NB4 (cell line): ENCODE results near the gene SMAD3.

Source experiments
- DNase-seq: peaks from one replicate; pipeline ENCODE4 v3.0.0; 2010; ENCODE audit warnings: low read depth
- H3K4me3 ChIP-seq: one replicate; pipeline ENCODE4 v1.5.1; 2011; ENCODE audit warnings: mild to moderate bottlenecking, low read depth, low read length, moderate library complexity
- MYC ChIP-seq: IDR thresholded peaks from 2 replicates; pipeline ENCODE4 v1.6.1; 2011; ENCODE audit warnings: low read depth, low read length
- POLR2A ChIP-seq: IDR thresholded peaks from 2 replicates; pipeline ENCODE4 v1.6.1; 2011; ENCODE audit warnings: mild to moderate bottlenecking; ENCODE audit not compliant: insufficient read length; ENCODE audit errors: extremely low read depth
- TF ChIP-seq, protein P1 (sequence below): IDR thresholded peaks from one replicate; pipeline ENCODE4 v1.5.1; 2012; ENCODE audit warnings: low read depth, low read length
- TF ChIP-seq, protein P2 (sequence below): IDR thresholded peaks from 2 replicates; pipeline ENCODE4 v1.6.1; 2011; ENCODE audit warnings: low read depth, low read length

Gene SMAD3

DNA sequence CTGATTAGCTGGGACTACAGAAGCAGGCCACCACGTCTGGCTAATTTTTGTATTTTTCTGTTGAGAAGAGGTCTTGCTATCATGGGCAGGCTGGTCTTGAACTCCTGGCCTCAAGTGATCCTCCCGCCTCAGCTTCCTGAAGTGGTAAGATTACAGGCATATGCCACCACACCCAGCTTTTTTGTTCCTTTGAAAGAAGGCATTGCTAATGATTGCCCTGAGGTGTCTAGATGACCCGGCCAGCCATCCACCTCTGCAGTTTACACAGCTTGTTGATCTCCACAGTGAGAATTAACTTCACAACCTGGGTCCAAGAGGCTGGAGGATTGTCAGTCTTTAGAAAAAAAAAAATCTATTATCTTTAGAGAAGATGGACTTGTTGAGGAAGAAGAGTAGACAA, 58.7 kb downstream of the SMAD3 start:
- no peak overlapping the region for H3K4me3 ChIP-seq
- TF ChIP-seq, protein P1, sequence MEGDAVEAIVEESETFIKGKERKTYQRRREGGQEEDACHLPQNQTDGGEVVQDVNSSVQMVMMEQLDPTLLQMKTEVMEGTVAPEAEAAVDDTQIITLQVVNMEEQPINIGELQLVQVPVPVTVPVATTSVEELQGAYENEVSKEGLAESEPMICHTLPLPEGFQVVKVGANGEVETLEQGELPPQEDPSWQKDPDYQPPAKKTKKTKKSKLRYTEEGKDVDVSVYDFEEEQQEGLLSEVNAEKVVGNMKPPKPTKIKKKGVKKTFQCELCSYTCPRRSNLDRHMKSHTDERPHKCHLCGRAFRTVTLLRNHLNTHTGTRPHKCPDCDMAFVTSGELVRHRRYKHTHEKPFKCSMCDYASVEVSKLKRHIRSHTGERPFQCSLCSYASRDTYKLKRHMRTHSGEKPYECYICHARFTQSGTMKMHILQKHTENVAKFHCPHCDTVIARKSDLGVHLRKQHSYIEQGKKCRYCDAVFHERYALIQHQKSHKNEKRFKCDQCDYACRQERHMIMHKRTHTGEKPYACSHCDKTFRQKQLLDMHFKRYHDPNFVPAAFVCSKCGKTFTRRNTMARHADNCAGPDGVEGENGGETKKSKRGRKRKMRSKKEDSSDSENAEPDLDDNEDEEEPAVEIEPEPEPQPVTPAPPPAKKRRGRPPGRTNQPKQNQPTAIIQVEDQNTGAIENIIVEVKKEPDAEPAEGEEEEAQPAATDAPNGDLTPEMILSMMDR = no peak
- TF ChIP-seq, protein P2, sequence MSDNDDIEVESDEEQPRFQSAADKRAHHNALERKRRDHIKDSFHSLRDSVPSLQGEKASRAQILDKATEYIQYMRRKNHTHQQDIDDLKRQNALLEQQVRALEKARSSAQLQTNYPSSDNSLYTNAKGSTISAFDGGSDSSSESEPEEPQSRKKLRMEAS = no peak
- TF ChIP-seq POLR2A = no peak
- TF ChIP-seq MYC = no peak
- no peak for DNase-seq

DNA sequence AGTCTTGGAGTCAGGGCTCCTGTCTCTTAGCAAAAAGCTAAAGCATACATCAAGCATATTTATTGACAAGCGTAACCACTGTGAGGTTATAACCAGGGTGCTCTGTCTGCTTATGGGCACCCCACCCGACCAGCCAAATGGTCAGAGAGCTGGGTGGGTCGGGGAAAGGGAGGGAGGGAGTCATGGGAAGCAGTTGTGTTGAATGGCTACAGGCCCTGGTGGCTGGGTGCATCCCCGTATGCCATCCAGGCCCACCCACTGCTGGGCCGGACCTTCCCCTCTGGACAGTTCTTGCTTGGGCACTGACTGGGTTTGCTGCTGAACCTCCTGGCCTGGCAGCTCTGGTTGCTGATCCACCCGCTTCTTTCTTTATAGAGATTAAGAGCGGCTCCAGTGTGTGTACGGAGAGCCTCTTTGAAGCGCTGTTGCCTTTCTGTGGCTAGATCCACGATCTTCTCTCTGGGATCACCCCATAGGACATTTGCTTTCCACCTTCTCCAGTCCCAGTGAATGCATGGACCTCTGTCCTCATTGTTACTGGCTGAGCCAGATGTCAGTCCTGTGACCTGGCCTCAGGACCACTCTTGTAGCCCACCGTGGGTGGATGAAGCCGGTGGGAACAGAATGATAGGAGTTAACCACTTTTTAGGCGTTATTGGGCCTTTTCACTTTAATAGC, 59.6 kb downstream of the SMAD3 start:
- no peak overlapping the region for H3K4me3 ChIP-seq

DNA sequence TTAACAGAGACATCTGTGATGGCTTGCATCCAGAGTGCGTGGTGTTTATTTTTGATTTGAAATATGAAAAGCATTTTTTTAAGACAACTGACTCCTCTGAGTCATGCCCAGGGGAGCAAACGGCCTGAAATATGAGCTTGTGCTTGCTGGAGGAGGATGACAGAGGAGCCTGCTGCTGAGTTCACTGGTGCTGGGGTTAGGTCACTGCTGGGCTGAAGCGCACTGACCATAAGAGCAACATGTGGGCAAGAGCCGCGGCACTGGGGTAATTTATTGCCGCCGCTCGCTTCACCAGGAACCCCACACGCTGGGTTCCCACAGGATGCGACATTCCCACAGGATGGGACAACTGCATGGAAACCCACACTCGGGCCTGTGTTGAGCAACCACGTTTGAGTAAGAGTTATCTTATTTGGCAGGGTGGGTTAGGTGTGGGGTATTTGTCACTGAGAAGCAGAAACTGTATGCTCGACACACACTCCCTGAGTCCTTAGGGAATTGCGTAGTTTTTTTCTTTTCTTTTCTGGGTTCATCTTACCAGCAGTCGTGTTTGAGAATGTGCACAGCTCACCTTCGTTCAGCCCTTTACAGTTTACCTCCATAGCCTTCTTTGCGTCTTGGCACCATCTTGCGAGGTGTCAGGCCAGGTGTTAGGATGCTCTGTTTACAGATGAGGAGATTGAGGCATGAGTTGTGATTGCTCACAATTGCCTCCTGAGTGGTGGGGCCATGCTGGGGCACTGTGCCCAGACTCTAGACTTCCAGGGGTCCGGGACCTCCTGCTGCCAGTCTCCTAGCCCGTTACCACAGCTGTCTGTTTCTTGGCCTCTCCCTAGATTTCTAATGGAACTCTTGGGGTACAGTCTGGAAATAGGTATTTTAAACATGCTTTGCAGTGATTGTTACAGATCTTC, 60.4 kb downstream of the SMAD3 start:
- no peak overlapping the region for H3K4me3 ChIP-seq
- peak; percentile 88 for DNase-seq
- TF ChIP-seq POLR2A (no peak), MYC (peak; percentile 68; the same call in 1 of the 2 replicates)
- TF ChIP-seq, protein P1 = no peak
- TF ChIP-seq, protein P2 = peak; percentile 13; the same call in 1 of the 2 replicates

More for the DNA sequence above, 59.6 kb downstream of the SMAD3 start:
- DNase-seq = no peak
- TF ChIP-seq, protein P1 = no peak
- TF ChIP-seq, protein P2 = no peak
- no peak for TF ChIP-seq MYC
- no peak for TF ChIP-seq POLR2A

DNA sequence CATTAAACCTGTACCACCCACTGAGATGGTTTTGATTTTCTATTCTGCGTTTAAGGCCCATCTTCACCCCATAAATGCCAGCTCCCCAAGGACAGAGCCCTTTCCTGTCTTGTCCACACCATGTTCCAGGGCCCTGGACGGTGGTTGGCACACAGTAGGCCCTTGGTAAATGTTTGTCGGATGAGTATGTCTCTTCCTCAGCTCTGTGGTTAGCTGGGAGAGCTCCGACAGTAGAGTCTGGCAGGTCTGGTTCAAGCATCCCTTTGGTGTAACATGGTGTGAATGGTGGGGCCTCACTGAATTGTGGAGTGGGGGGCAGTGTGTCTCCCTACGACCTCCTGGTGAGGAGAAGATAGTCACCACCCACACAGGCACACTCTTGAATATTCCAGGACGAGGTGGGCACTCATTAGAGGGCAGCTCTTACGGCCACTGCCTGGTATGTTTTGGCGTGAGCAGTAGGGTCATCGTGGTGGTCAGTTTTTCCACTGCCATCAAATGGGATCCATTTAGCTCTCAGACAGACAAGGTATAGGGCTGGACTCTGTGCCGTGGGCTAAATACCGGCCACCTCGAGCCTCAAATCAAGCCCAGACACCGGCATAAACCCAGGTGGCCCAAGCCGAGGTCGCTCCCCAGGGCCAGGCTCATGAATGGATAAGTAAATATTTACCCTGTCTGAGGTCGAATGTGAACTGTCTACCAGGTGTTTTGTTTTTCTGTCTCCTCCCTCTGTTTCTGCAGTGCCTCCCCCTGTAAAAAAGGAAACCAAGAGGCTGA, 61.3 kb downstream of the SMAD3 start:
- TF ChIP-seq, protein P1 = no peak
- TF ChIP-seq POLR2A (no peak), MYC (no peak)
- TF ChIP-seq, protein P2 = no peak
- no peak for DNase-seq
- no peak overlapping the region for H3K4me3 ChIP-seq

DNA sequence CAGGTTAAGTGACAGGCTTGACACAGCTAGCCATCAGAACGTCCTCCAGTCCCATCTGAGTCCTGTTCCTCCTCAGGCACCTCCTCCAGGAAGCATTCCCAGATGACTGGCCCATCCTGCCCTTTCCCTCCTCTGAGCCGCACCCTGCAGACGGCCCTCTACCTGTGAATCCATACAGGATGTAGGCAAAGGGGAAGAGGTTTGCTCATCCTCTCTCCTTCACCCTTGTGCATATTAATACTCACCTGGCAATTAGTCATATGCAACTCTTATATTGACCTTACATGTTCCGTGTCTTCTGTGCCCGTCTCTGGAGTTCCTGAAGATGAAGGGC, 61.9 kb downstream of the SMAD3 start:
- no peak for DNase-seq
- TF ChIP-seq MYC (no peak), POLR2A (no peak)
- TF ChIP-seq, protein P1 = no peak
- TF ChIP-seq, protein P2 = no peak
- H3K4me3 ChIP-seq = no peak overlapping the region
